Large intestine (tissue), 3 donors: Measurements from ENCODE around the gene PLXDC1. TPM values are rescaled to one million over a fixed set of nuclear protein-coding genes. Genes with fewer than 3 reads are reported as not detected.
"Not testable (repeated sequence)": the region's sequence is repeated elsewhere in the genome, so short reads cannot be mapped to it uniquely, and the experiment has no call there.

ENCODE experiments used
- DNase-seq, 2 donors: peaks; one replicate each; pipeline versions ENCODE4 v3.0.0 to v3.0.0-alpha.2; 2013
- H3K27ac ChIP-seq: one replicate; pipeline ENCODE4 v1.5.1; 2013; ENCODE audit warnings: low read length
- H3K27me3 ChIP-seq: 2 replicates; pipeline ENCODE4 v1.6.1; 2013; ENCODE audit warnings: low read length; ENCODE audit not compliant: control insufficient read depth, insufficient read depth
- H3K36me3 ChIP-seq: 2 replicates; pipeline ENCODE4 v1.6.1; 2013; ENCODE audit warnings: low read length; ENCODE audit not compliant: control insufficient read depth, insufficient read depth
- H3K4me1 ChIP-seq: one replicate; pipeline ENCODE4 v1.6.1; 2013; ENCODE audit warnings: low read length; ENCODE audit not compliant: control insufficient read depth, insufficient read depth
- H3K4me3 ChIP-seq: one replicate; pipeline ENCODE4 v1.5.1; 2013; ENCODE audit warnings: low read length
- H3K9me3 ChIP-seq: one replicate; pipeline ENCODE4 v1.6.1; 2013; ENCODE audit warnings: mild to moderate bottlenecking, low read depth, low read length, moderate library complexity; ENCODE audit not compliant: control insufficient read depth
- WGBS: methylation state at CpG from one replicate; pipeline ENCODE4 v1.1.5; 2013; ENCODE audit warnings: low lambda C conversion rate; ENCODE audit not compliant: insufficient coverage; 5-methylcytosine and 5-hydroxymethylcytosine counted together
- polyA plus RNA-seq: library from polyadenylated mRNA; unstranded; fragments of 120-200 nt; gene quantifications from one replicate; pipeline ENCODE4 v1.2.1, GENCODE V29; 2013

Gene PLXDC1
- polyA plus RNA-seq, 1 donor = 4.1 TPM

DNA sequence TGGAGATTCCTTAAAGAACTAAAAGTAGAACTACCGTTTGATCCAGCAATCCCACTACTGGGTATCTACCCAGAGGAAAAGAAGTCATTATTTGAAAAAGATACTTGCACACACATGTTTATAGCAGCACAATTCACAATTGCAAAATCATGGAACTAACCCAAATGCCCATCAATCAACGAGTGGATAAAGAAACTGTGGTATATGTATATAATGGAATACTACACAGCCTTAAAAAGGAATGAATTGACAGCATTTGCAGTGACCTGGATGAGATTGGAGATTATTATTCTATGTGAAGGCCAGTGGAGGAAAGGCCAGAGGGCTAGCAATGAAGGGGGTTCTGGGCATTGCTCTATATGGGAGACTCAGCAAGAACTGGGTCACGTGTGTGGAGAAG is 99.0 kb downstream of the PLXDC1 start:
- H3K4me3 ChIP-seq, H3K9me3 ChIP-seq, H3K27me3 ChIP-seq, H3K36me3 ChIP-seq, H3K4me1 ChIP-seq, H3K27ac ChIP-seq, DNase-seq: not testable (repeated sequence)
- 100% methylated on average over 1 of the region's 3 CpGs for WGBS

DNA sequence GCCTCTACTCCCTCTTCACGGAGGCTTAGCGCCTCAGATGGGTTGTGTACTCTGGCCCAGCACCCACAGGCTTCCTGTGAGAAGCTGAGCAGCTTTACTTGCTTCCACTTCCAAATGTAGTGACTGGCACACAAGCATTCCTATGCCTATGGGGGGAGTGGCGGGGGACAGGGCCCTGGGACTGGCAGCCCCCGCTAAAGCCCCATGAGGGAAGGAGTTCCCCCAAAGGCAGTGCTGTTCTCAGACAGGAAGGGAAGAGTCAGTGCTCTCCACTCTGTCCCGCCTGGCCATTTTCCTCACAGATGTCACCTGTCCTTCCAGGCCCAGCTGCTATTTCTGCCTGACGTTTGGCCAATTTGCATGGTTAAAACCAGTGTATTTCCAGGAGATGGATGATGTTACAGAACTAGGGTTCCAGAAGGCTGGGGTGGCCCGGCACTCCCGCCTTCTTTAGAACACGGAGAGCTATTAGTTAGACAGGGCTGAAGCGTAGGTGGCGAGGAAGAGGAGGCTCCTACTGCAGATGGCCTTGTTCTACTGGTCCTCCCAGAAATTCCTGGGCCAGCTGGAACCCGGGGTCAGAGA is 100.3 kb downstream of the PLXDC1 start:
- no peaks in the 10 kb centered on the region for H3K27me3 ChIP-seq
- WGBS = no CpG with 5 or more reads among the region's 12 CpGs
- DNase-seq = no peak

DNA sequence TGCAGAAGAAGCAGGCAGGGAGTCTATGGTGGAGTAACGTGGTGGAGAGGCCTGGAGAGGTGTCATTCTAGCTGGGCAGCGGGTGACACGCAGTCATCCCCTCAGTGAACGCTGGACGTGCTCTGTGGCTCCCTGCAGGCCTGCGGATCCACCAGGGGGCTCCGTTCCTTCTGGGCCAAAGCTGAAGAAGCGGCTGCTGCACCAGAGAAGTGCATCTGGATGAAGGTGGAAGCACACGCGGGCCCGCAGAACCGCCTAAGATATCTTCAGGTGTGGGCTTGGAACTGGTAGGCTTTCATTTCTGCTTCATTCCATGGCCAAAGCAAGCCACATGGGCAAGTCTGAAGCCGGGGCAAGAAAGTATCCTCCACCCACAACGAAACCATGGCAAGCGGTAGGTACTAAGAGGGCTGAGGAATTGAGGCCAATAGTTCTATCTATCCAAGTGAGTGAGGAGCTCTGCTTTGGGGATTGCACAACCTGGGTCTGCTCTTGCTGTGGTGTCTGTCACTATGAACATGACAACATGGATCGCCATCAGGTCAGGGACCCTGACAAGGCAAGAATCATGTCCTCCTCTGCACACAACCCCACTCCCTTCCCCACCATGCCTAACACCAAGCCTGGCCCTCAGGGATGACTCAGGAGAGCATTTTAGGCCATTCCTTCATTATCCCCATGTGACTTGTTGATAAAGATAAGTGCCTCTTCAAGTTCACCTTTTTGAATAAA is 105.3 kb downstream of the PLXDC1 start:
- no peak for DNase-seq
- no CpG with 5 or more reads among the region's 16 CpGs for WGBS
- no peaks in the 10 kb centered on the region for H3K36me3 ChIP-seq
- peaks cover 15% of the 10 kb centered on the region for H3K9me3 ChIP-seq
- no peaks in the 10 kb centered on the region for H3K4me1 ChIP-seq
- no peak overlapping the region for H3K4me3 ChIP-seq
- H3K27me3 ChIP-seq = peaks cover 5% of the 10 kb centered on the region
- H3K27ac ChIP-seq = no peak overlapping the region

More for the DNA sequence above, 100.3 kb downstream of the PLXDC1 start:
- no peaks in the 10 kb centered on the region for H3K4me1 ChIP-seq
- H3K4me3 ChIP-seq = no peak overlapping the region
- H3K36me3 ChIP-seq = no peaks in the 10 kb centered on the region
- H3K27ac ChIP-seq = no peak overlapping the region
- H3K9me3 ChIP-seq = peaks cover 10% of the 10 kb centered on the region

DNA sequence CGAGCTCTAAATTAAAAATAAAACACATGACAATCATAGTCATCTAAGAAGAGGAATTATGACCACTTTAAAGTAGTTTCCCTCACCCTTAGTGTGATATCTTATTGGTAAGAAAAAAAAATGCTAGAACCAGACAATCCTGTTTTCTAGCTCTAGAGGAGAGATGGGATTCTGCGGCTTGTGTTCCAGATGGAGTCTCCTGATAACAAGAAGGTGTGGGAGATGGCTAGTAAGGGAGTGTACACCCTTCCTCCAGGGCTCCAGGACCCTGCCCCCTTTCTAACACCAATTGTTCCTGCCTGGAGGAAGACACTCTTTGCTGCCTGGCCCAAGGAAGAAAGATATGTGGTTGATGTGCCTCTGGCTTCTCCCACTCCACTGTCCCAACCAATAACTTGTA is 115.4 kb downstream of the PLXDC1 start:
- no peak overlapping the region for H3K27ac ChIP-seq
- WGBS = no CpG with 5 or more reads among the region's 2 CpGs
- DNase-seq = no peak
- H3K4me3 ChIP-seq = no peak overlapping the region
- no peaks in the 10 kb centered on the region for H3K9me3 ChIP-seq
- H3K4me1 ChIP-seq = no peaks in the 10 kb centered on the region
- no peaks in the 10 kb centered on the region for H3K36me3 ChIP-seq
- H3K27me3 ChIP-seq = peaks cover 2% of the 10 kb centered on the region

DNA sequence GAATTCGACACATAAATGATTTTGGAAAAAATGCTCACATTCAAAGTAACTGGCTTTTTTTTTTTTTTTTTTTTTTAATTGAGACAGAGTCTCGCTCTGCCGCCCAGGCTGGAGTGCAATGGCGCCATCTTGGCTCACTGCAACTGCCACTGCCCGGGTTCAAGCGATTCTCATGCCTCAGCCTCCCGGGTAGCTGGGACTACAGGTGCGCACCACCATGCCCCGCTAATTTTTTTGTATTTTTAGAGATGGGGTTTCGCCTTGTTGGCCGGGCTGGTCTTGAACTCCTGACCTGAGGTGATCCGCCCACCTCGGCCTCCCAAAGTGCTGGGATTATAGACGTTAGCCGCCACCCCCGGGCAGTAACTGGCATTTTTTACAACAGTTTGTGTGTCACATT is 115.9 kb downstream of the PLXDC1 start:
- not testable (repeated sequence) for H3K36me3 ChIP-seq, DNase-seq, H3K4me3 ChIP-seq, H3K4me1 ChIP-seq, H3K9me3 ChIP-seq, H3K27me3 ChIP-seq, H3K27ac ChIP-seq
- WGBS = 100% methylated on average over 1 of the region's 16 CpGs

DNA sequence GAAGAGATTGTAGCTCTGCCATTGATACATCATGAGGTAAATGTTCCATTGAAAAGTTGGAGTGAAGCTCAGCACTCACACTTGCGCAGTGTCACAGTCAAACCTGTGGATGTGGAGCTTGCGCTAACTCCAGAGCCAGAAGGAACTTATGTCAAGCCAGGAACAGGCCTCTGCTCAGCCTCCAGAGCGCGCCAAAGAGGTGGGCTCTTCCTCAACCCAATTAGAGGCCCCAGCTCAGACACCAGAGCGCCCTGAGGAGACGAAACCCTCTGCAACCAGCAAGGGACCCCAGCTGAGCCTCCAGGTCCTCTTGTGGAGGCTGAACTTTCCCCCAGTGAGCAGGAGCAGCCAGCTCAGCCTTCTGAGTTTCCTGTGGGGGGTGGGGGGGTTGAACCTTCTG is 122.7 kb downstream of the PLXDC1 start:
- no CpG with 5 or more reads among the region's 6 CpGs for WGBS
- H3K4me3 ChIP-seq = no peak overlapping the region
- no peaks in the 10 kb centered on the region for H3K9me3 ChIP-seq
- DNase-seq = no peak
- H3K36me3 ChIP-seq = no peaks in the 10 kb centered on the region
- H3K27ac ChIP-seq = no peak overlapping the region
- peaks cover 15% of the 10 kb centered on the region for H3K27me3 ChIP-seq
- peaks cover 5% of the 10 kb centered on the region for H3K4me1 ChIP-seq

DNA sequence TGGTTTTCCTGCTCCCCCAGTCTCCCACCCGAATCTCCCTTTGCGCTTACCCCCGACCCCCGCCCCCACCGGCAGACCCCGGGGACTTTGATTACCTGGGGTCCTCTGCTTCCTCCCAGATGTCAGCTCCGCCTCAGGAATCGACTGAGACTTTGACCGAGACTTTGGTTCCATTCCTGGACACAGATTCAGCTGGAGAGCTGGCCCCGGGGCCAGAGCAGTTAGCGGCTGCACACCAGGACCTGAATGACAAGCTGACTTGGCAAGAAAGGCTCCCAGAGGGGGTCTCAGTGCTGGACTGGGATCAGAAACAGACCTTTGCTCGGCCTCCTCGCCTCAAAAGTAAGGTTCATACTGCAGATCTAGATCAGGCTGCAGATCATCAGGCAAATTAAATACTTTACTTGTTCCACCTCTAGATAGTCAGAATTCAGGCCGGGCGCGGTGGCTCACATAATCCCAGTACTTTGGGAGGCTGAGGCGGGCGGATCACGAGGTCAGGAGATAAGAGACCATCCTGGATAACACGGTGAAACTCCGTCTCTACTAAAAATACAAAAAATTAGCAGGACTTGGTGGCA is 123.9 kb downstream of the PLXDC1 start:
- no peaks in the 10 kb centered on the region for H3K9me3 ChIP-seq
- peak in 1 of 2 donors; percentile 37 for DNase-seq
- no peak overlapping the region for H3K27ac ChIP-seq
- H3K4me3 ChIP-seq = peak overlapping the region; percentile 35
- no peaks in the 10 kb centered on the region for H3K36me3 ChIP-seq
- H3K27me3 ChIP-seq = peaks cover 15% of the 10 kb centered on the region
- peaks cover 5% of the 10 kb centered on the region for H3K4me1 ChIP-seq
- WGBS = 15% methylated on average over 5 of the region's 21 CpGs

DNA sequence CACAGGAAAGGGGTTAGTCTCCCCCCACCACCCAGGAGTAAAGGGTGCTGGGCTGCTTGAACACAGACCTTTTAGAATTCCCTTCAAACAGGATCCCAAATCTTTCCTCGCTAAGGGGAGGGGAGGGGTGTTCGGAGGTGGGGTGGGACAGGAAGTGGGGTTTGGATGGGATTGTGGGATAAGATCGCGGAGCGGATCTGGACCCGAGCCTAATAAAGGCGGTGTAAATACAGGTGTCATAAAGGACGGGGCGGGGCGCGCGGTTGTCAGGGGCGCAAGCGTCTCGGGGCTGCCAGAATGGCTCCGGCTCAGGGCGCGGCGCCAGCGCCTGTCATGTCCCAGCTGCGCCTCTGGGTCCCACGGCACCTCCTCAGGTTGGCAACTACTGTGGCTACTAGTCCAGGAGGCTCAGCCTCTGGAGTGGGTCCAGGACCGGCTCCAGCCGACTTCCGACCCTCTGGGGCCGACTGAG is 124.4 kb downstream of the PLXDC1 start:
- no peak overlapping the region for H3K27ac ChIP-seq
- H3K4me3 ChIP-seq = peak overlapping the region; percentile 35
- DNase-seq = peak; percentile 42 to 71

DNA sequence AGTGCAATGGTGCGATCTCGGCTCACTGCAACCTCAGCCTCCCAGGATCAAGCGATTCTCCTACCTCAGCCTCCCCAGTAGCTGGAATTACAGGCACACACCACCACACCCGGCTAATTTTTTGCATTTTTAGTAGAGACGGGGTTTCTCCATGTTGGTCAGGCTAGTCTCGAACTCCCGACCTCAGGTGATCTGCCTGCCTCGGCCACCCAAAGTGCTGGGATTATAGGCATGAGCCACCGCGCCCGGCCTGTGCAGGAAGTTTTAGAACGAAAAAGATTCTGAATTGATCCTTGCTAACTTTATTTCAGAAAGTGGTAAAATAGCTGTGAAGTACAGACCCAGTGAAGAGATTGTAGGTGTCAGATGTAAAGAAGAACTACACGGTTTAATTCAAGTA is 125.1 kb downstream of the PLXDC1 start:
- not testable (repeated sequence) for DNase-seq, H3K9me3 ChIP-seq, H3K27ac ChIP-seq, H3K36me3 ChIP-seq, H3K4me3 ChIP-seq, H3K4me1 ChIP-seq
- WGBS = no CpG with 5 or more reads among the region's 13 CpGs
- peaks cover 15% of the 10 kb centered on the region for H3K27me3 ChIP-seq

More for the DNA sequence above, 124.4 kb downstream of the PLXDC1 start:
- H3K9me3 ChIP-seq = no peaks in the 10 kb centered on the region
- H3K4me1 ChIP-seq = peaks cover 5% of the 10 kb centered on the region
- H3K27me3 ChIP-seq = peaks cover 15% of the 10 kb centered on the region
- no peaks in the 10 kb centered on the region for H3K36me3 ChIP-seq
- WGBS = no CpG with 5 or more reads among the region's 26 CpGs

DNA sequence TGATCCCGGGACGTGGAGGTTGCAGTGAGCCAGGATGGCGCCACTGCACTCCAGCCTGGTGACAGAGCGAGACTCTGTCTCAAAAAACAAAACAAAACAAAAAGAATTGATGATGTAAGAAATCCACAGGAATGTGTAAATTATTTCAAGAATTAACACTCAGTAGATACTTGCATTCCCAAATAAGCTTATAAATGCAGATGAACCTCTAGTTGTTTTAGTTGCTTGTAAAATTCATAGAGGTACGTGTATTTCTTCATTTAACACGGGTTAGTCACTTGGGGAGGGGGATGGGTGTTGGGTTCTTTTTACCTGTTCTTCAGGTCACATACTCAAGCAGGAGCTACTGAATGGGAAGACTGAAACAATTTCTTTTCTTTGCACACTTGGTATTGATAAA is 128.5 kb downstream of the PLXDC1 start:
- Histone ChIP-seq H3K36me3 (no peaks in the 10 kb centered on the region), H3K27ac (no peak overlapping the region), H3K9me3 (no peaks in the 10 kb centered on the region), H3K4me3 (no peak overlapping the region), H3K4me1 (peaks cover 5% of the 10 kb centered on the region), H3K27me3 (peaks cover 10% of the 10 kb centered on the region)
- WGBS = no CpG with 5 or more reads among the region's 6 CpGs
- no peak for DNase-seq
